ENCODE results near the gene NCAM1.

The NCAM1 gene

DNA sequence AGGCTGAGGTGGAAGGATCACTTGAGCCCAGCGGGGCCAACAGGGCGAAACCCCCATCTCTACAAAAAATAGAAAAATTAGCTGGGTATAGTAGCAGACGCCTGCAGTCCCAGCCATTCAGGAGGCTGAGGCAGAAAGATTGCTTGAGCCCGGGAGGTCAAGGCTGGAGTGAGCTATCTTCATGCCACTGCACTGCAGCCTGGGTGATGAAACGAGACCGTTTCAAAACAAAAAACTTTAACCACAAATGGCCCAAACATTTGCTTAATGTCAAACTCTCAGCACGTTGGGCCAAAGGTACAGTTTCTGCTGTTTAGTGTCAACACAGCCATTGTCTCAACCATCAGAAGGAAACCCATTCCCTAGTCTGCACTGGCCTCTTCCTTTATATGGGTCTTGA, 284.0 kb downstream of the NCAM1 start:
- no peak for TF ChIP-seq CEBPB (IDR thresholded peaks at IDR 0.05)
- no peak for TF ChIP-seq FOXM1 (IDR thresholded peaks at IDR 0.05; ENCODE audit: borderline replicate concordance, low read depth)
- TF ChIP-seq, protein P1, sequence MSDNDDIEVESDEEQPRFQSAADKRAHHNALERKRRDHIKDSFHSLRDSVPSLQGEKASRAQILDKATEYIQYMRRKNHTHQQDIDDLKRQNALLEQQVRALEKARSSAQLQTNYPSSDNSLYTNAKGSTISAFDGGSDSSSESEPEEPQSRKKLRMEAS (IDR thresholded peaks at IDR 0.05) = no peak

- TF ChIP-seq EGR1 (IDR thresholded peaks at IDR 0.05) (no peak), NFIC (IDR thresholded peaks at IDR 0.05) (no peak), RAD21 (IDR thresholded peaks at IDR 0.05; ENCODE audit: low read depth) (no peak), CREB1 (IDR thresholded peaks at IDR 0.05; ENCODE audit: low read depth) (no peak), ZBTB7A (IDR thresholded peaks at IDR 0.05; ENCODE audit: low read depth) (no peak), TAF1 (IDR thresholded peaks at IDR 0.05; ENCODE audit: low read depth) (no peak), CEBPB (IDR thresholded peaks at IDR 0.05) (no peak)
- TF ChIP-seq, protein P2, sequence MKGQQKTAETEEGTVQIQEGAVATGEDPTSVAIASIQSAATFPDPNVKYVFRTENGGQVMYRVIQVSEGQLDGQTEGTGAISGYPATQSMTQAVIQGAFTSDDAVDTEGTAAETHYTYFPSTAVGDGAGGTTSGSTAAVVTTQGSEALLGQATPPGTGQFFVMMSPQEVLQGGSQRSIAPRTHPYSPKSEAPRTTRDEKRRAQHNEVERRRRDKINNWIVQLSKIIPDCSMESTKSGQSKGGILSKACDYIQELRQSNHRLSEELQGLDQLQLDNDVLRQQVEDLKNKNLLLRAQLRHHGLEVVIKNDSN (IDR thresholded peaks at IDR 0.05) = no peak
- TF ChIP-seq, protein P1 (IDR thresholded peaks at IDR 0.05) = no peak
- TF ChIP-seq, protein P3, sequence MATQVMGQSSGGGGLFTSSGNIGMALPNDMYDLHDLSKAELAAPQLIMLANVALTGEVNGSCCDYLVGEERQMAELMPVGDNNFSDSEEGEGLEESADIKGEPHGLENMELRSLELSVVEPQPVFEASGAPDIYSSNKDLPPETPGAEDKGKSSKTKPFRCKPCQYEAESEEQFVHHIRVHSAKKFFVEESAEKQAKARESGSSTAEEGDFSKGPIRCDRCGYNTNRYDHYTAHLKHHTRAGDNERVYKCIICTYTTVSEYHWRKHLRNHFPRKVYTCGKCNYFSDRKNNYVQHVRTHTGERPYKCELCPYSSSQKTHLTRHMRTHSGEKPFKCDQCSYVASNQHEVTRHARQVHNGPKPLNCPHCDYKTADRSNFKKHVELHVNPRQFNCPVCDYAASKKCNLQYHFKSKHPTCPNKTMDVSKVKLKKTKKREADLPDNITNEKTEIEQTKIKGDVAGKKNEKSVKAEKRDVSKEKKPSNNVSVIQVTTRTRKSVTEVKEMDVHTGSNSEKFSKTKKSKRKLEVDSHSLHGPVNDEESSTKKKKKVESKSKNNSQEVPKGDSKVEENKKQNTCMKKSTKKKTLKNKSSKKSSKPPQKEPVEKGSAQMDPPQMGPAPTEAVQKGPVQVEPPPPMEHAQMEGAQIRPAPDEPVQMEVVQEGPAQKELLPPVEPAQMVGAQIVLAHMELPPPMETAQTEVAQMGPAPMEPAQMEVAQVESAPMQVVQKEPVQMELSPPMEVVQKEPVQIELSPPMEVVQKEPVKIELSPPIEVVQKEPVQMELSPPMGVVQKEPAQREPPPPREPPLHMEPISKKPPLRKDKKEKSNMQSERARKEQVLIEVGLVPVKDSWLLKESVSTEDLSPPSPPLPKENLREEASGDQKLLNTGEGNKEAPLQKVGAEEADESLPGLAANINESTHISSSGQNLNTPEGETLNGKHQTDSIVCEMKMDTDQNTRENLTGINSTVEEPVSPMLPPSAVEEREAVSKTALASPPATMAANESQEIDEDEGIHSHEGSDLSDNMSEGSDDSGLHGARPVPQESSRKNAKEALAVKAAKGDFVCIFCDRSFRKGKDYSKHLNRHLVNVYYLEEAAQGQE (IDR thresholded peaks at IDR 0.05; ENCODE audit: low read depth) = no peak
Measured at GRCh38 chr11:113247221-113247620, 286.0 kb downstream of the NCAM1 start.

DNA sequence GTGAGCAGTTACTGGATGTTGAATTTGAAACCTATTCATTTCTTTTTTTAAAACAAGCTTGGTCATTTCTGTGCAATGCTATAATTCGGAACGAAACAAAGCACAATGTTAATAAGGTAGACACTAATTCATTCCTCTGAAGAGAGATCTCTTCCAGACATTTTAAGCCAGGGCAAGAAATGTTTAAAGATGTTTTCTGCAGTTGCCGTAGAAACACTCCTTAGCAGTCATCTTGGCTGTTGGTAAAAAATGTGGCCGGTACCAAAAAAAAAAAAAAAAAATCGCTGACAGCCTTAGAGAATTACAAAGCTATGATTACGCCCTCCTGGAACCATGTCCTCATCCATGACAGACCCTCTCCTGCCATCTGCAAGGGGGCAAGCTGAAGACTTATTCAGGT, 286.7 kb downstream of the NCAM1 start:
- TF ChIP-seq CREB1 (IDR thresholded peaks at IDR 0.05; ENCODE audit: low read depth) (no peak), TCF12 (IDR thresholded peaks at IDR 0.05; ENCODE audit: low read depth) (no peak), ZBTB7A (IDR thresholded peaks at IDR 0.05; ENCODE audit: low read depth) (no peak), NFIC (IDR thresholded peaks at IDR 0.05) (no peak), FOXM1 (IDR thresholded peaks at IDR 0.05; ENCODE audit: borderline replicate concordance, low read depth) (no peak), YY1 (IDR thresholded peaks at IDR 0.05; ENCODE audit: low read depth) (no peak)
- TF ChIP-seq, protein P1 (IDR thresholded peaks at IDR 0.05) = no peak

- TF ChIP-seq TCF12 (IDR thresholded peaks at IDR 0.05; ENCODE audit: low read depth) (no peak), FOXM1 (IDR thresholded peaks at IDR 0.05; ENCODE audit: borderline replicate concordance, low read depth) (no peak), CREB1 (IDR thresholded peaks at IDR 0.05; ENCODE audit: low read depth) (no peak), EGR1 (IDR thresholded peaks at IDR 0.05) (no peak), ZBTB7A (IDR thresholded peaks at IDR 0.05; ENCODE audit: low read depth) (no peak), EP300 (IDR thresholded peaks at IDR 0.05; ENCODE audit: borderline replicate concordance) (no peak), TAF1 (IDR thresholded peaks at IDR 0.05; ENCODE audit: low read depth) (no peak), NFIC (IDR thresholded peaks at IDR 0.05) (no peak), YY1 (IDR thresholded peaks at IDR 0.05; ENCODE audit: low read depth) (no peak), TEAD4 (IDR thresholded peaks at IDR 0.05) (no peak), RAD21 (IDR thresholded peaks at IDR 0.05; ENCODE audit: low read depth) (no peak), CEBPB (IDR thresholded peaks at IDR 0.05) (no peak)
- TF ChIP-seq, protein P1 (IDR thresholded peaks at IDR 0.05) = no peak
- TF ChIP-seq, protein P3 (IDR thresholded peaks at IDR 0.05; ENCODE audit: low read depth) = no peak
- TF ChIP-seq, protein P2 (IDR thresholded peaks at IDR 0.05) = no peak
Measured at GRCh38 chr11:113248702-113249490, 287.7 kb downstream of the NCAM1 start.

DNA sequence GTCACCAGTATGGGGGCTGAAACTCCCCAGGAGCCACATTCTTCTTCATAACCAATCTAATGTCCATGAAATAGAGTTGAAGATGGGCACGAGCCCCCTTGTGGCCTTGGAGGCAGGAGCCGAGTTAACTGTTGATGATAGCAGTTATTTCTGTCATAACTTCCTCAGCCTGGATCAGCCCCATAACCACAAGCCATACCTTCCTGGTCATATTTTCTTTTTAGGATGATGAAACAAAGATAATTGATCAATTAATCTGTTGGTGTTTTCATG, 288.2 kb downstream of the NCAM1 start:
- TF ChIP-seq EP300 (IDR thresholded peaks at IDR 0.05; ENCODE audit: borderline replicate concordance) (no peak), ZBTB7A (IDR thresholded peaks at IDR 0.05; ENCODE audit: low read depth) (no peak), EGR1 (IDR thresholded peaks at IDR 0.05) (no peak), CREB1 (IDR thresholded peaks at IDR 0.05; ENCODE audit: low read depth) (no peak), FOXM1 (IDR thresholded peaks at IDR 0.05; ENCODE audit: borderline replicate concordance, low read depth) (no peak), TCF12 (IDR thresholded peaks at IDR 0.05; ENCODE audit: low read depth) (no peak), NFIC (IDR thresholded peaks at IDR 0.05) (no peak), RAD21 (IDR thresholded peaks at IDR 0.05; ENCODE audit: low read depth) (no peak), TAF1 (IDR thresholded peaks at IDR 0.05; ENCODE audit: low read depth) (no peak), CEBPB (IDR thresholded peaks at IDR 0.05) (no peak), TEAD4 (IDR thresholded peaks at IDR 0.05) (no peak), YY1 (IDR thresholded peaks at IDR 0.05; ENCODE audit: low read depth) (no peak)
- TF ChIP-seq, protein P2 (IDR thresholded peaks at IDR 0.05) = no peak
- TF ChIP-seq, protein P3 (IDR thresholded peaks at IDR 0.05; ENCODE audit: low read depth) = no peak
- TF ChIP-seq, protein P1 (IDR thresholded peaks at IDR 0.05) = no peak

Data from Ishikawa (cell line).